ENCODE data around the gene MCF2L2.

Gene MCF2L2

GRCh38 chr3:183369627-183370026 is 58.8 kb downstream of the MCF2L2 start:
- no peaks in the 10 kb centered on the region for H3K27me3 ChIP-seq (ENCODE audit: insufficient read depth, low read length)
- peak overlapping the region; percentile 99 for H3K27ac ChIP-seq (ENCODE audit: low read depth, low read length)
- H3K36me3 ChIP-seq (ENCODE audit: insufficient read depth, low read length): no peaks in the 10 kb centered on the region
- peaks cover 35% of the 10 kb centered on the region for H3K4me1 ChIP-seq (ENCODE audit: control insufficient read depth, insufficient read depth, low read length, unreplicated experiment)
- H3K4me3 ChIP-seq (ENCODE audit: low read depth, low read length): no peak overlapping the region
- no peaks in the 10 kb centered on the region for H3K79me2 ChIP-seq (ENCODE audit: control insufficient read depth, insufficient read depth, low read length, unreplicated experiment)
- H2AFZ ChIP-seq (ENCODE audit: low read length, unreplicated experiment): peak overlapping the region; percentile 3

DNA sequence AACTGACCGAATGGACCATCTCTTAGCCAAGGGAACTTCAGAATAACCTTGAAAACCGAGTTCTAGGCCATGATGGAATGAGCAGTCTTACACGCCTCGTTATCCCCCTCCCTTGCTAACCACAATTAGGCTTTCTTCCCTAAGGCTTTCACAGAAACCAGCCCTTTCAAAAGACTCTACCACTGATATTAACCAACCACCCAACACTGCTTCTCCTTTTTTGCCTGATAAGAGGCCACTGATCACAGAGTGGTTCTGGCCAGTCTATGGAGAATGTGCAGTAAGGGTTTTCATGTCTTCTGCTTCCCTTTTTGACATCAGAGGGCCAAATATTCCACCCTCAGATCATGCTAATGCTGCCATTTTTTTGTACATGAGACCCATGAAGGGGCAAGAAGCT is 59.3 kb downstream of the MCF2L2 start:
- Histone ChIP-seq H3K27ac (ENCODE audit: low read depth, low read length) (peak overlapping the region; percentile 99), H3K4me1 (ENCODE audit: control insufficient read depth, insufficient read depth, low read length, unreplicated experiment) (peaks cover 35% of the 10 kb centered on the region), H3K4me3 (ENCODE audit: low read depth, low read length) (no peak overlapping the region), H2AFZ (ENCODE audit: low read length, unreplicated experiment) (no peak overlapping the region), H3K79me2 (ENCODE audit: control insufficient read depth, insufficient read depth, low read length, unreplicated experiment) (no peaks in the 10 kb centered on the region), H3K27me3 (ENCODE audit: insufficient read depth, low read length) (no peaks in the 10 kb centered on the region), H3K36me3 (ENCODE audit: insufficient read depth, low read length) (no peaks in the 10 kb centered on the region)

DNA sequence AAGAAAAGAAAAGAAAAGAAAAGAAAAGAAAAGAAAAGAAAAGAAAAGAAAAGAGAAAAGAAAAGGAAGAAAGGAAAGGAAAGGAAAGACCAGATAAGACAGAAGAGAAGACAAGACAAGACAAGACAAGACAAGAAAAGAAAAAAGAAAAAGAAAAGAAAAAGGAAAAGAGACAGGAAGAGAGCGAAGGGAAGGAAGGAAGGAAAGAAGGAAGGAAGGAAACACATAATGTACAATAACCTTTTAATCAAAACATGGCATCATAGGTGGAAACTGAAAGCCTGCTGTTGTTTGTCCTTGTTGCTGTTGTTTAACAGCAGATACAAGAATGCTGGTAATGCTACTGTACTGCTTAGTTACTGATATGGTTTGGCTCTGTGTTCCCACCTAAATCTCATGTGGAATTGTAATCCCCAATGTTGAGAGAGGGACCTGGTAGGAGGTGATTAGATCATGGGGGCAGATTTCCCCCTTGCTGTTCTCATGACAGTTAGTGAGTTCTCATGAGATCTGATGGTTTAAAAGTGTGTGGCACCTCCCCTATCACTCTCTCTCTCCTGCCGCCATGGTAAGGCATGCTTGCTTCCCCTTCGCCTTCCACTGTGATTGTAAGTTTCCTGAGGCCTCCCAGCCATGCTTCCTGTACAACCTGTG is 67.3 kb downstream of the MCF2L2 start:
- H3K4me3 ChIP-seq (ENCODE audit: low read depth, low read length): no peak overlapping the region
- H3K79me2 ChIP-seq (ENCODE audit: control insufficient read depth, insufficient read depth, low read length, unreplicated experiment): no peaks in the 10 kb centered on the region
- H3K27ac ChIP-seq (ENCODE audit: low read depth, low read length): no peak overlapping the region
- no peaks in the 10 kb centered on the region for H3K27me3 ChIP-seq (ENCODE audit: insufficient read depth, low read length)
- no peak overlapping the region for H2AFZ ChIP-seq (ENCODE audit: low read length, unreplicated experiment)
- no peaks in the 10 kb centered on the region; the same call in 1 of the 2 replicates for H3K36me3 ChIP-seq (ENCODE audit: insufficient read depth, low read length)
- H3K4me1 ChIP-seq (ENCODE audit: control insufficient read depth, insufficient read depth, low read length, unreplicated experiment): no peaks in the 10 kb centered on the region

DNA sequence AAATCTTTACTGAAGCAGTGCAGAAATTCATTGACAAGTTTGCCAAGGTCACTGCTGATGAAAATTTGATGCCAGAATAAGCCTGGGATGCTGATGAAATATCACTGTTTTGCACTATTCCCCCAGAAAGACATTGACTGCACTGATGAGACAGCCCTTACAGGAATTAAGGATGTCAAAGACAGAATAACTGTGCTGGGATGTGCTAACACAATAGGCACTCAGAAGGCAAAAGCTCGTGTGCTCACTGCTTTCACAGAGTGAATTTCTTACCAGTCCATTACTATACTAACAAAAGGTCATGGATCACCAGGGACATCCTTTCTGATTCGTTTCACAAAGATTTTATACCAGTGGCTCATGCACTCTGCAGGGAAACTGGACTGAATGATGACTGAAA is 69.4 kb downstream of the MCF2L2 start:
- Histone ChIP-seq H3K4me3 (ENCODE audit: low read depth, low read length) (no peak overlapping the region), H3K36me3 (ENCODE audit: insufficient read depth, low read length) (no peaks in the 10 kb centered on the region; the same call in 1 of the 2 replicates), H3K79me2 (ENCODE audit: control insufficient read depth, insufficient read depth, low read length, unreplicated experiment) (no peaks in the 10 kb centered on the region), H3K27me3 (ENCODE audit: insufficient read depth, low read length) (no peaks in the 10 kb centered on the region), H2AFZ (ENCODE audit: low read length, unreplicated experiment) (no peak overlapping the region), H3K4me1 (ENCODE audit: control insufficient read depth, insufficient read depth, low read length, unreplicated experiment) (no peaks in the 10 kb centered on the region), H3K27ac (ENCODE audit: low read depth, low read length) (no peak overlapping the region)

DNA sequence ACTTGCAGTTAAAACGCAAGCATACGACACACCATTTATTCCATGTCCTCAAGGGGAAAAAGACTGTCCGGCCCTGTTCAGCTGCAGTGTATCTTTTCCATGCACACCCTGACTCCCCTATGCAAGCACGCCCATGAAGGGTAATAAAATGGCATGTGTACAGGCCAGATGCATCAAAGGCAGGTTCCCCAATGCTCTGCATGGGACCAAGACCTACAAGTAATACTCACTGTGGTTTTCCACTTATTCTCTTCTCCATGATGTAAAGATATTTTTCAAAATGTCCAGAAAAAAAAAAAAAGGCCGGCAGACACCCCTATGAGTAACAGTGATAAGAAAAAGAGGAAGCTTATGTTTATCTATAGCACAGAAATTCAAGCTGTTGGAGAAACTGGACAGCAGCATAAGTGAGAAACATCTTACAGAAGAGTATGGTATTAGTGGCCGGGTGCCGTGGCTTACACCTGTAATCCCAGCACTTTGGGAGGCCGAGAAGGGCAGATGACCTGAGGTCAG is 70.8 kb downstream of the MCF2L2 start:
- Histone ChIP-seq H3K79me2 (ENCODE audit: control insufficient read depth, insufficient read depth, low read length, unreplicated experiment) (no peaks in the 10 kb centered on the region), H2AFZ (ENCODE audit: low read length, unreplicated experiment) (no peak overlapping the region), H3K36me3 (ENCODE audit: insufficient read depth, low read length) (no peaks in the 10 kb centered on the region; the same call in 1 of the 2 replicates), H3K27ac (ENCODE audit: low read depth, low read length) (no peak overlapping the region), H3K4me1 (ENCODE audit: control insufficient read depth, insufficient read depth, low read length, unreplicated experiment) (no peaks in the 10 kb centered on the region), H3K4me3 (ENCODE audit: low read depth, low read length) (no peak overlapping the region), H3K27me3 (ENCODE audit: insufficient read depth, low read length) (no peaks in the 10 kb centered on the region)

- H3K27ac ChIP-seq (ENCODE audit: low read depth, low read length): no peak overlapping the region
- H3K79me2 ChIP-seq (ENCODE audit: control insufficient read depth, insufficient read depth, low read length, unreplicated experiment): no peaks in the 10 kb centered on the region
- no peaks in the 10 kb centered on the region for H3K4me1 ChIP-seq (ENCODE audit: control insufficient read depth, insufficient read depth, low read length, unreplicated experiment)
- no peaks in the 10 kb centered on the region; the same call in 1 of the 2 replicates for H3K36me3 ChIP-seq (ENCODE audit: insufficient read depth, low read length)
- no peak overlapping the region for H2AFZ ChIP-seq (ENCODE audit: low read length, unreplicated experiment)
- H3K27me3 ChIP-seq (ENCODE audit: insufficient read depth, low read length): no peaks in the 10 kb centered on the region
- H3K4me3 ChIP-seq (ENCODE audit: low read depth, low read length): no peak overlapping the region
These were observed 71.5 kb downstream of the MCF2L2 start for GRCh38 chr3:183356920-183357319.

DNA sequence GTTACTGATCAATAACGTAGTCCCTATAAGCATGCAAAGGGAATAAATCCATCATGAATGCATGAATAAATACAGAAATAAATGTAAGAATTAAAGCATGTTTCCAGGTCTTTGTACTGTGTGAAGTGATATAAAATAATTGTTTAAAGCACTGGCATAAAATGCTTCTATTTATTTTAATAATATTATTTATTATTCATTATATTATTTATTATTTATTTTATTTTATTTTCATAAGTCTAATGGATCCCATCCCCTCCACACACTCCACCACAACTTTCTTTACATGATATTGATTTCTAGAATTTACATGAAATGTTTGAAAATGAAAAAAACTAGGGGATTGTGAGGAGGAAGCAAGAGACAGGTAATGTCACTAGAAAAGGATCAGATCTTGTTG is 73.5 kb downstream of the MCF2L2 start:
- H3K4me1 ChIP-seq (ENCODE audit: control insufficient read depth, insufficient read depth, low read length, unreplicated experiment): no peaks in the 10 kb centered on the region
- no peak overlapping the region for H2AFZ ChIP-seq (ENCODE audit: low read length, unreplicated experiment)

DNA sequence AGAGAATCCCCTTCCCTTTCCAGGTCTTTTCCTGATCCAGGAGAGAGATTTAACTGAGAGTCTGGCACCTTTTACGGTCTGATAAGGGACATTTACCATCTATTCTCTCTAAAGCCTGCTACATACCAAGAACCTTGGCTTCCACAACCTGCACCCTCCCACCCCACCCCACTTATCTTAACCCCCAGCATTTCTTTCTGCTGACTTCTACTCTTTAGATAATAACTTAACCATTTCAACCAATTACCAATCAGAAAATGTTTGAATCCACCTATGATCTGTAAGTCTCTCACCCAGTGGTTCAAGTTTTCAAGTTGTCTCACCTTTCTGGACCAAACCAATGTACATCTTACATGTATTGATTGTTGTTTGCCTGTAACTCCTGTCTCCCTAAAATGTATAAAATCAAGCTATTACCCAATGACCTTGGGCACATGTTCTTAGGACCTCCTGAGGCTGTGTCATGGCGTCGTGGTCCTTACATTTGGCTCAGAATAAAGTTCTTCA is 74.0 kb downstream of the MCF2L2 start:
- H3K36me3 ChIP-seq (ENCODE audit: insufficient read depth, low read length): no peaks in the 10 kb centered on the region; the same call in 1 of the 2 replicates
- H3K4me1 ChIP-seq (ENCODE audit: control insufficient read depth, insufficient read depth, low read length, unreplicated experiment): no peaks in the 10 kb centered on the region
- H3K27ac ChIP-seq (ENCODE audit: low read depth, low read length): no peak overlapping the region

More for the DNA sequence above, 73.5 kb downstream of the MCF2L2 start:
- H3K36me3 ChIP-seq (ENCODE audit: insufficient read depth, low read length): no peaks in the 10 kb centered on the region; the same call in 1 of the 2 replicates
- H3K4me3 ChIP-seq (ENCODE audit: low read depth, low read length): no peak overlapping the region
- H3K27me3 ChIP-seq (ENCODE audit: insufficient read depth, low read length): no peaks in the 10 kb centered on the region
- H3K79me2 ChIP-seq (ENCODE audit: control insufficient read depth, insufficient read depth, low read length, unreplicated experiment): no peaks in the 10 kb centered on the region
- no peak overlapping the region for H3K27ac ChIP-seq (ENCODE audit: low read depth, low read length)

GRCh38 chr3:183353421-183353820 is 75.0 kb downstream of the MCF2L2 start:
- no peak overlapping the region for H3K27ac ChIP-seq (ENCODE audit: low read depth, low read length)

More for the DNA sequence above, 74.0 kb downstream of the MCF2L2 start:
- no peaks in the 10 kb centered on the region for H3K79me2 ChIP-seq (ENCODE audit: control insufficient read depth, insufficient read depth, low read length, unreplicated experiment)
- no peak overlapping the region for H2AFZ ChIP-seq (ENCODE audit: low read length, unreplicated experiment)
- no peak overlapping the region for H3K4me3 ChIP-seq (ENCODE audit: low read depth, low read length)
- H3K27me3 ChIP-seq (ENCODE audit: insufficient read depth, low read length): no peaks in the 10 kb centered on the region

DNA sequence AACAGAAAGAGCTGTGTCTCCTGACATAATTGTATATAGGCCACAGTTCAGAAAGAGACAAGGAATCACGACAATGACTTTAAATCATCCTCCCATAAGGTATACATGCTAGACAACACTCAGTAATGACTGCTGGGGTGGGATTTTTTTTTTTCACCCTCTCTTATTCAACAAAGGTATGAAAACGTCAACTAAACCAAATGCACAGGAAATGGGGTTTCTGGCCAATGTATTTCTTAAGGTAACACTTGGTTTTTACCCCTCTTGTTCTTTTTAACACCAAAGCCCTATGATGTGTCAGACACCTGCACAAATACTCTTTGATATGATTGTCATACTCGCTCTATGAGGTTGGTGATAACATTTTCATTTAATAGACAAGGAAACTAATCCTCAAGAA is 78.3 kb downstream of the MCF2L2 start:
- no peaks in the 10 kb centered on the region for H3K36me3 ChIP-seq (ENCODE audit: insufficient read depth, low read length)
- no peak overlapping the region for H3K27ac ChIP-seq (ENCODE audit: low read depth, low read length)
- H3K4me3 ChIP-seq (ENCODE audit: low read depth, low read length): no peak overlapping the region
- H2AFZ ChIP-seq (ENCODE audit: low read length, unreplicated experiment): no peak overlapping the region
- no peaks in the 10 kb centered on the region for H3K27me3 ChIP-seq (ENCODE audit: insufficient read depth, low read length)
- H3K79me2 ChIP-seq (ENCODE audit: control insufficient read depth, insufficient read depth, low read length, unreplicated experiment): no peaks in the 10 kb centered on the region
- no peaks in the 10 kb centered on the region for H3K4me1 ChIP-seq (ENCODE audit: control insufficient read depth, insufficient read depth, low read length, unreplicated experiment)

More at GRCh38 chr3:183353421-183353820, 75.0 kb downstream of the MCF2L2 start:
- no peaks in the 10 kb centered on the region for H3K4me1 ChIP-seq (ENCODE audit: control insufficient read depth, insufficient read depth, low read length, unreplicated experiment)
- no peak overlapping the region for H3K4me3 ChIP-seq (ENCODE audit: low read depth, low read length)
- H2AFZ ChIP-seq (ENCODE audit: low read length, unreplicated experiment): no peak overlapping the region
- H3K36me3 ChIP-seq (ENCODE audit: insufficient read depth, low read length): no peaks in the 10 kb centered on the region
- H3K27me3 ChIP-seq (ENCODE audit: insufficient read depth, low read length): no peaks in the 10 kb centered on the region
- no peaks in the 10 kb centered on the region for H3K79me2 ChIP-seq (ENCODE audit: control insufficient read depth, insufficient read depth, low read length, unreplicated experiment)

Measured in ACC112 (cell line).